Ascending aorta (tissue), 2 donors: Measurements from ENCODE around the gene CYP19A1. TPM values are rescaled to one million over a fixed set of nuclear protein-coding genes. Genes with fewer than 3 reads are reported as not detected.
A peak's percentile ranks its signal among the peaks of the same experiment; 100 is the strongest.

Experiments used
- DNase-seq, 2 donors: peaks; one replicate each; pipeline ENCODE4 v3.0.0-alpha.2; 2019; ENCODE audit warnings: low spot score in 2 of 2
- H3K27ac ChIP-seq, 2 donors: fragments of 200-600 bp; sonication (generic); one replicate each; pipeline ENCODE4 v1.5.1; 2016 to 2017; ENCODE audit warnings: mild to moderate bottlenecking in 1 of 2
- H3K27me3 ChIP-seq: fragments of 200-600 bp; sonication (generic); one replicate; pipeline ENCODE4 v1.5.1; 2017
- H3K36me3 ChIP-seq, 2 donors: fragments of 200-600 bp; sonication (generic); one replicate each; pipeline ENCODE4 v1.5.1; 2016
- H3K4me1 ChIP-seq, 2 donors: fragments of 200-600 bp; sonication (generic); one replicate each; pipeline ENCODE4 v1.5.1; 2016 to 2017; ENCODE audit warnings: mild to moderate bottlenecking in 1 of 2
- H3K4me3 ChIP-seq, 2 donors: fragments of 200-600 bp; sonication (generic); one replicate each; pipeline ENCODE4 v1.5.1; 2016 to 2017; ENCODE audit warnings: mild to moderate bottlenecking in 1 of 2
- H3K9me3 ChIP-seq, 2 donors: fragments of 200-600 bp; sonication (generic); one replicate each; pipeline ENCODE4 v1.5.1; 2016
- CTCF ChIP-seq, 3 experiments: fragments of 200-600 bp in 2 of 3; fragments of 450-650 bp in 1 of 3; sonication (generic) in 2 of 3; IDR thresholded peaks; one replicate each; pipeline ENCODE4 v1.5.1; 2016 to 2019; ENCODE audit warnings: antibody characterized with exemption in 3 of 3, mild to moderate bottlenecking in 1 of 3, moderate library complexity in 1 of 3
- intact Hi-C: fragments of 100-400 bp; cut with DNase I; formaldehyde crosslinking; loops from one replicate; pipeline ENCODE4 v1.15.1; 2023
- total RNA-seq: library from RNA; depleted of rRNA; stranded (reverse); fragments of >200 nt; gene quantifications from one replicate; pipeline ENCODE4 v1.1.0, GENCODE V29; 2016

The CYP19A1 gene
- total RNA-seq, 1 donor from 2014 or later: 95.7 TPM

- H3K4me3 ChIP-seq: no peak overlapping the region
- peaks cover 16 to 38% of the 10 kb centered on the region in 2 donors for H3K4me1 ChIP-seq
- H3K27ac ChIP-seq: peak overlapping the region; percentile 39 to 47
- no peaks in the 10 kb centered on the region for H3K9me3 ChIP-seq
- TF ChIP-seq CTCF (IDR thresholded peaks at IDR 0.05): no peak
- no peaks in the 10 kb centered on the region for H3K36me3 ChIP-seq
- intact Hi-C loops: loop anchor here (5.0 kb wide), 1 partner anchor 105 kb away; no protein-coding TSS in a partner anchor
- DNase-seq: no peak
- H3K27me3 ChIP-seq: no peaks in the 10 kb centered on the region
These were observed 5.9 kb downstream of the CYP19A1 start for GRCh38 chr15:51332206-51333147.

- no peak overlapping the region for H3K4me3 ChIP-seq
- H3K27me3 ChIP-seq: no peaks in the 10 kb centered on the region
- peaks cover 11 to 26% of the 10 kb centered on the region in 2 donors for H3K4me1 ChIP-seq
- no peak for DNase-seq
- no peaks in the 10 kb centered on the region for H3K9me3 ChIP-seq
- intact Hi-C loops: loop anchor here (5.0 kb wide), 1 partner anchor 104 kb away; no protein-coding TSS in a partner anchor
- no peak for TF ChIP-seq CTCF (IDR thresholded peaks at IDR 0.05)
- no peak overlapping the region for H3K27ac ChIP-seq
- no peaks in the 10 kb centered on the region for H3K36me3 ChIP-seq
These were observed 7.3 kb downstream of the CYP19A1 start for GRCh38 chr15:51331141-51331540.

GRCh38 chr15:51328926-51329325 is 9.5 kb downstream of the CYP19A1 start:
- intact Hi-C loops: no loop called here

GRCh38 chr15:51327081-51327480 is 11.3 kb downstream of the CYP19A1 start:
- no peaks in the 10 kb centered on the region for H3K36me3 ChIP-seq
- no peaks in the 10 kb centered on the region for H3K27me3 ChIP-seq
- H3K9me3 ChIP-seq: no peaks in the 10 kb centered on the region
- no peak for TF ChIP-seq CTCF (IDR thresholded peaks at IDR 0.05)
- intact Hi-C loops: no loop called here
- no peak overlapping the region for H3K4me3 ChIP-seq
- H3K27ac ChIP-seq: no peak overlapping the region
- H3K4me1 ChIP-seq: peaks cover 0 to 4% of the 10 kb centered on the region in 2 donors
- no peak for DNase-seq

More at GRCh38 chr15:51328926-51329325, 9.5 kb downstream of the CYP19A1 start:
- H3K9me3 ChIP-seq: no peaks in the 10 kb centered on the region
- peaks cover 6 to 13% of the 10 kb centered on the region in 2 donors for H3K4me1 ChIP-seq
- no peak for TF ChIP-seq CTCF (IDR thresholded peaks at IDR 0.05)
- no peaks in the 10 kb centered on the region for H3K36me3 ChIP-seq
- no peak overlapping the region for H3K27ac ChIP-seq
- no peaks in the 10 kb centered on the region for H3K27me3 ChIP-seq
- DNase-seq: no peak
- no peak overlapping the region for H3K4me3 ChIP-seq

GRCh38 chr15:51325167-51325566 is 13.2 kb downstream of the CYP19A1 start:
- intact Hi-C loops: no loop called here
- H3K4me3 ChIP-seq: no peak overlapping the region
- DNase-seq: no peak

More at GRCh38 chr15:51325167-51325566, 13.2 kb downstream of the CYP19A1 start:
- H3K27me3 ChIP-seq: no peaks in the 10 kb centered on the region
- no peaks in the 10 kb centered on the region for H3K9me3 ChIP-seq
- no peak overlapping the region for H3K27ac ChIP-seq
- peaks cover 0 to 7% of the 10 kb centered on the region in 2 donors for H3K4me1 ChIP-seq
- TF ChIP-seq CTCF (IDR thresholded peaks at IDR 0.05): no peak
- no peaks in the 10 kb centered on the region for H3K36me3 ChIP-seq
